Upper lobe of left lung (tissue), 6 donors: Measurements from ENCODE around the gene HDGFL2. TPM values are rescaled to one million over a fixed set of nuclear protein-coding genes. Genes with fewer than 3 reads are reported as not detected.

Experiments
- ATAC-seq, 2 donors: fragments of 200-7000 bp; cut with Tn5 transposase; one replicate each; pipeline ENCODE4 v1.9.1; 2022; ENCODE audit warnings: mild to moderate bottlenecking in 2 of 2, moderate library complexity in 2 of 2; ENCODE audit not compliant: low FRiP score in 2 of 2
- DNase-seq, 2 donors: peaks; one replicate each; pipeline ENCODE4 v3.0.0-alpha.2; 2019 to 2020
- H3K27ac ChIP-seq, 4 donors: fragments of 200-600 bp; sonication (generic); one replicate each; pipeline ENCODE4 v1.5.1; 2016 to 2019
- H3K27me3 ChIP-seq, 4 donors: fragments of 200-600 bp; sonication (generic); one replicate each; pipeline ENCODE4 v1.5.1; 2017 to 2019
- H3K36me3 ChIP-seq, 4 donors: fragments of 200-600 bp; sonication (generic); one replicate each; pipeline ENCODE4 v1.5.1; 2016 to 2019
- H3K4me1 ChIP-seq, 4 donors: fragments of 200-600 bp; sonication (generic); one replicate each; pipeline ENCODE4 v1.5.1; 2018 to 2019
- H3K4me3 ChIP-seq, 4 donors: fragments of 200-600 bp; sonication (generic); one replicate each; pipeline ENCODE4 v1.5.1; 2017 to 2019; ENCODE audit warnings: mild to moderate bottlenecking in 2 of 4, moderate library complexity in 1 of 4
- H3K9me3 ChIP-seq, 4 donors: fragments of 200-600 bp; sonication (generic); one replicate each; pipeline ENCODE4 v1.5.1; 2018 to 2019
- EP300 ChIP-seq, 4 donors: sonication (generic); formaldehyde crosslinking; IDR thresholded peaks; one replicate each; pipeline ENCODE4 v1.5.1; 2017; ENCODE audit warnings: antibody characterized with exemption in 4 of 4, control low read depth in 2 of 4
- POLR2A ChIP-seq, 4 donors: fragments of 450-650 bp; IDR thresholded peaks; one replicate each; pipeline ENCODE4 v1.5.1; 2016 to 2017; ENCODE audit warnings: antibody characterized with exemption in 4 of 4, mild to moderate bottlenecking in 2 of 4
- POLR2AphosphoS5 ChIP-seq, 2 donors: sonication (generic); formaldehyde crosslinking; IDR thresholded peaks; one replicate each; pipeline ENCODE4 v1.5.1; 2017; ENCODE audit warnings: antibody characterized with exemption in 2 of 2
- WGBS, 2 donors: methylation state at CpG; one replicate each; pipeline ENCODE4 v1.1.5; 2017 to 2018; 5-methylcytosine and 5-hydroxymethylcytosine counted together
- total RNA-seq, 6 donors: library from RNA; depleted of rRNA in 4 of 6; stranded (reverse); fragments of >200 nt in 4 of 6; gene quantifications; one replicate each; pipeline versions ENCODE4 v1.1.0 to v1.2.1, GENCODE V29; 2016 to 2021
- TF ChIP-seq, protein P1 (sequence below), 6 experiments: fragments of 450-650 bp in 4 of 6; fragments of 200-600 bp in 2 of 6; sonication (generic) in 2 of 6; IDR thresholded peaks; one replicate each; pipeline ENCODE4 v1.5.1; 2016 to 2019; ENCODE audit warnings: antibody characterized with exemption in 6 of 6
- donor health status: DM: no; HTN: no; CAD: no; lungs with moderate emphysema.
- donor health status: DM: no; HTN: yes; CAD: no; lungs with severe emphysema.

The HDGFL2 gene
- total RNA-seq, 6 donors from 2014 or later: 23.9 to 71.2 (median 37.6) TPM

DNA sequence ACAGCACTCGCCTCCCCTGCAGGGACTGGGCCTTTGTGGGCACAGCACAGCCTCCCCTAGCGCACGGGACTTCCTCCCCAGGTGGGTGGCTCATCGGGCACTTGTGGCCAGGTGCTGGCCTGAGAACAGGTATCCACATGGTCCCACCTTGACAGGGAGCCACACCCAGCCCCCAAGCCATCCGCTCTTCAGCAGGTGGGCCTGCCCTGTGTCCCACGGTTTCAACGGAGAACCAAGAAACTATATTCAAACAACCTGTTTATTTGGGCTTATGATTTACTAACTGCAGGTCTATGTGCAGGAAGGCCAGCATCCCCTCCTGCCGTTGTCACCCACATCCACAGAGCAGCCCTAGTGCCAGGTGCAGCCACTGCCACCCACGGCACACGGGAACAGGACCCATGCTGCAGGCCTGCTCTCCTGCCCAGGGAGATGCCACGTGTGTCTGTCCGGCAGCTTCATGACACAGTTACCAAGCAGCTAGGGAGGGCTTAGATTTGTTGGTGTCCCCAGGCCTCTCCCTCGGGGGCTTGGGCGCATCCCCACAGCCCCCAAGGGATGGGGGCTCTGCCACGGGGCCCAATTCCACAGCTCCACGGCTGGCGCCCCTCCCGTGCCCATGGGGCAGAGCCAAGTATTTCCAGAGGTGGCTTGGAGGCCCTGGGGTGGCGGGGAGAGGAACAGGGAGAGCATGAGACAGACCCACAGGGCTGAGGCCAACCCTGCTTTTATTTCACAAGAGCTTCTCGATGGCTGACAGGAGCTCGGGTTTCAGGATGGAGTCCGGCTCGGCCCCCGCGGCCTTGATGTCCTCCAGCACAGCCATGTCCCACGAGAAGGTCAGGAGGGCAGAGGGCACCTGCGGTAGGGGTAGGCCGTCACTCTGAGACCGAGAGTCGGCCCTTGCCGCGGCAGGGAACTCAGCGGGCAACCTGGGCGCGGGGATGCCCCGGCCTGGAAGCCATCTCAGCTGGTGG lies 27.0 kb upstream of the HDGFL2 start:
- no peak overlapping the region for H3K4me3 ChIP-seq
- H3K27ac ChIP-seq: no peak overlapping the region
- ATAC-seq (no peak), DNase-seq (peak in 1 of 2 donors; percentile 81)
- WGBS, 2 donors: 84 to 100% methylated on average over 1 to 36 of the region's 36 CpGs
- no peaks in the 10 kb centered on the region for H3K9me3 ChIP-seq
- no peaks in the 10 kb centered on the region for H3K27me3 ChIP-seq
- TF ChIP-seq POLR2A (IDR thresholded peaks at IDR 0.05): no peak
- TF ChIP-seq POLR2AphosphoS5 (IDR thresholded peaks at IDR 0.05): no peak
- H3K36me3 ChIP-seq: peaks cover 29 to 61% (median 58%) of the 10 kb centered on the region in 4 donors
- no peaks in the 10 kb centered on the region for H3K4me1 ChIP-seq

DNA sequence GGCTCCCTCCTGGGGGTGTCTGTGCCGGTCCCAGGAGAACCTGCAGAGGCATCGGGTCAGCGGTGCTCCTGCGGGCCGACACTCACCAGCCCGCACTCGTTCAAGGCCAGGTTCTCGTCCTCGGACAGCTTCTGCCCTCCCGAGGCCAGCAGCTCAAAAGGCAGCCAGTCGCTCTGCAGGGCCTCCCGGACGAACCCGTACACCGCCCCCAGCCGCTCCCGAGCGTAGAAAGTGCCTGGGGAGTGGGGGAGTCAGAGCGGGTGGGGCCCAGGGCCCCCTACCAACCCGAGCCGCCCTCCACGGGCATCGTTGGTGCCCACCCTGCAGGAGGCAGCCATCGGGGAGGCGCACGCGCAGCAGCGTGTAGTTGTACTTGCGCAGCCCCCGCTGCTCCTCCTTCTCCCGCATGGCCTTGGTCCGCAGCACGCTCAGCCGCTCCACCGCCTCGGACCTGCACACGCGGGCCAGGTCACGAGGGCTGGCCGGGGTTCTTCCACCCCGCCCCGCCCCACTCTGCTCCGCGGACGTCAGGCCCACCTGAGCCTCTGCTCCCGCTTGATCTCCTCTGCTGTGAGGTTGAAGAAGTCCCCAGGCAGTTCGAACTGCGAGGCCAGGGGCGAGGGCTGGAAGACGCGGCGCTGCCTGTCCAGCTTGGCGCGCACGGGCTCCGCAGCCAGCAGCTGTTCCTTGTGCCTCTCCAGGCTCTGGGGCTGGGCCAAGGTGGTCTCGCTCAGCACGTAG lies 26.0 kb upstream of the HDGFL2 start:
- no peaks in the 10 kb centered on the region for H3K4me1 ChIP-seq
- WGBS, 2 donors: 94 to 98% methylated on average over 28 to 54 of the region's 58 CpGs
- peak in 1 of 2 donors; percentile 81 for DNase-seq
- ATAC-seq: peak in 1 of 2 donors; percentile 4
- H3K27me3 ChIP-seq: no peaks in the 10 kb centered on the region
- no peak overlapping the region for H3K4me3 ChIP-seq
- H3K9me3 ChIP-seq: no peaks in the 10 kb centered on the region
- peaks cover 29 to 71% (median 65%) of the 10 kb centered on the region in 4 donors for H3K36me3 ChIP-seq
- TF ChIP-seq POLR2AphosphoS5 (IDR thresholded peaks at IDR 0.05) (no peak), POLR2A (IDR thresholded peaks at IDR 0.05) (no peak), EP300 (IDR thresholded peaks at IDR 0.05) (no peak)
- TF ChIP-seq, protein P1, sequence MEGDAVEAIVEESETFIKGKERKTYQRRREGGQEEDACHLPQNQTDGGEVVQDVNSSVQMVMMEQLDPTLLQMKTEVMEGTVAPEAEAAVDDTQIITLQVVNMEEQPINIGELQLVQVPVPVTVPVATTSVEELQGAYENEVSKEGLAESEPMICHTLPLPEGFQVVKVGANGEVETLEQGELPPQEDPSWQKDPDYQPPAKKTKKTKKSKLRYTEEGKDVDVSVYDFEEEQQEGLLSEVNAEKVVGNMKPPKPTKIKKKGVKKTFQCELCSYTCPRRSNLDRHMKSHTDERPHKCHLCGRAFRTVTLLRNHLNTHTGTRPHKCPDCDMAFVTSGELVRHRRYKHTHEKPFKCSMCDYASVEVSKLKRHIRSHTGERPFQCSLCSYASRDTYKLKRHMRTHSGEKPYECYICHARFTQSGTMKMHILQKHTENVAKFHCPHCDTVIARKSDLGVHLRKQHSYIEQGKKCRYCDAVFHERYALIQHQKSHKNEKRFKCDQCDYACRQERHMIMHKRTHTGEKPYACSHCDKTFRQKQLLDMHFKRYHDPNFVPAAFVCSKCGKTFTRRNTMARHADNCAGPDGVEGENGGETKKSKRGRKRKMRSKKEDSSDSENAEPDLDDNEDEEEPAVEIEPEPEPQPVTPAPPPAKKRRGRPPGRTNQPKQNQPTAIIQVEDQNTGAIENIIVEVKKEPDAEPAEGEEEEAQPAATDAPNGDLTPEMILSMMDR (IDR thresholded peaks at IDR 0.05): no peak
- no peak overlapping the region for H3K27ac ChIP-seq

DNA sequence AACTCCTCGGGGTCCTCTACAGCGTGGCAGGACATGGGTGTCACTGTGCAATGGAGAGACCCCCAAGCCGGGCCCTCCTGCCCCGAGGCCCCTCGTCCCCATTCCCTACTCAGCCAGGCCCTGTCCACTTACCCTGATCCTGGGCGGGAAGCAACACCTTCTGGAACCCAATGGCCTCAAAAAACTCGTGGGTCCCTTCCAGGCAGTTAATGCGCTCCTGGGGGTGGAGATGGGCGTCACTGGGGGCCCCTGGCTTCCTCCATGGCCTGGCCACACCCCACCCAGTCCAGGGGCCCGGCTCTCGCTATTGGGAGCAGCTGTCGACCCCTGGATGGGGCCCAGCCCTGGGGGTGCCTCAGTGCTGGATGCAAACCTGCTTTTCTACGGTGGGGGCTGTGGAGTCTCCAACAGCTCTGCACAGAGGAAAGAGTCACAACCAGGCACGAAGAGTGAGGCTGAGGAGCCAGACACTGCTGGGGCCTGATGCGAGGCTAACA lies 25.3 kb upstream of the HDGFL2 start:
- DNase-seq: peak in 1 of 2 donors; percentile 54
- Histone ChIP-seq H3K27me3 (no peaks in the 10 kb centered on the region), H3K36me3 (peaks cover 34 to 77% (median 71%) of the 10 kb centered on the region in 4 donors), H3K4me3 (no peak overlapping the region), H3K4me1 (no peaks in the 10 kb centered on the region), H3K27ac (no peak overlapping the region), H3K9me3 (no peaks in the 10 kb centered on the region)
- no peak for TF ChIP-seq POLR2A (IDR thresholded peaks at IDR 0.05)
- WGBS, 2 donors: 85 to 92% methylated on average over 4 to 15 of the region's 15 CpGs
- ATAC-seq: no peak

DNA sequence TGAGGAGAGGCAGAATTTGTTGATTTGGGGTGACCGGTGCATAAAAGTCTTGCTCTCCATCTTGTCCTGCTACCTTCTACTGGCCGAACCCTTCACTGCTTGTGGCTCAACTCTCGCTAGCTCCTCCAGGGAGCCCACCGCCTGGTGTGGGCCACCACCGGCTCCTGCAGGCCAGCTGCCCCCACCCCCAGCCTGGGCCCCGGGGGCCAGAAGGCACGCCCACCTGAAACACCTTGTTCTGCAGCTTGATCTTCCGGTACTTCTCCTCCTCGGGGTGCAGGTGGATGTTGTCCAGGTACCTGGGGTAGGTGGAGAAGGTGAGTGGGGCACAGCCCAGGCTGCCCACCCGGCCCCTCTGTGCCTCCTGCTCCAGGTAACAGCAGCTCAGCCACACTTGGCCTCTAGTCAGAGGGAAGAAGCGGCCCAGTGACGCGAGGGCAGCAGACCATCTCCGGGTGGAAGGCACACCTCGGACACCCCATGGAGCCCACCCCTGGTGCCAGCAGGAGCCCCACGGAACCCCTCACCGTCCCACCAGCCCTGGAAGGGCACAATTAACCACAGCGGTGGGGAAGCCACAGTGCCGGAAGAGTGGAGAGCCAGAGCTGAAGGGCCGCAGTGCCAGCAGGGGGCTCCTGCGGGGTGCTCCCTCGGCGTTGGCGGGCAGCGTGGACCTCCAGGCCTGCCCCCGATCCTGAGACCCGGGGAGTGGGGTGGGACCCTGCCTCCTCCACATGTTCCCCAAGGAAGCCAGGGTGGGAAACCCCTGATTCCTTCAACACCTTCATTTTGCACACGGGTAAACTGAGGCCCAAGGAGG lies 24.6 kb upstream of the HDGFL2 start:
- DNase-seq: peak in 1 of 2 donors; percentile 62
- Histone ChIP-seq H3K27ac (no peak overlapping the region), H3K4me3 (no peak overlapping the region), H3K4me1 (no peaks in the 10 kb centered on the region), H3K36me3 (peaks cover 38 to 85% (median 79%) of the 10 kb centered on the region in 4 donors), H3K27me3 (no peaks in the 10 kb centered on the region), H3K9me3 (no peaks in the 10 kb centered on the region)
- WGBS, 2 donors: 91 to 93% methylated on average over 8 to 27 of the region's 28 CpGs
- TF ChIP-seq POLR2AphosphoS5 (IDR thresholded peaks at IDR 0.05): no peak
- no peak for TF ChIP-seq EP300 (IDR thresholded peaks at IDR 0.05)
- TF ChIP-seq POLR2A (IDR thresholded peaks at IDR 0.05): no peak
- TF ChIP-seq, protein P1 (IDR thresholded peaks at IDR 0.05): no peak
- ATAC-seq: no peak

DNA sequence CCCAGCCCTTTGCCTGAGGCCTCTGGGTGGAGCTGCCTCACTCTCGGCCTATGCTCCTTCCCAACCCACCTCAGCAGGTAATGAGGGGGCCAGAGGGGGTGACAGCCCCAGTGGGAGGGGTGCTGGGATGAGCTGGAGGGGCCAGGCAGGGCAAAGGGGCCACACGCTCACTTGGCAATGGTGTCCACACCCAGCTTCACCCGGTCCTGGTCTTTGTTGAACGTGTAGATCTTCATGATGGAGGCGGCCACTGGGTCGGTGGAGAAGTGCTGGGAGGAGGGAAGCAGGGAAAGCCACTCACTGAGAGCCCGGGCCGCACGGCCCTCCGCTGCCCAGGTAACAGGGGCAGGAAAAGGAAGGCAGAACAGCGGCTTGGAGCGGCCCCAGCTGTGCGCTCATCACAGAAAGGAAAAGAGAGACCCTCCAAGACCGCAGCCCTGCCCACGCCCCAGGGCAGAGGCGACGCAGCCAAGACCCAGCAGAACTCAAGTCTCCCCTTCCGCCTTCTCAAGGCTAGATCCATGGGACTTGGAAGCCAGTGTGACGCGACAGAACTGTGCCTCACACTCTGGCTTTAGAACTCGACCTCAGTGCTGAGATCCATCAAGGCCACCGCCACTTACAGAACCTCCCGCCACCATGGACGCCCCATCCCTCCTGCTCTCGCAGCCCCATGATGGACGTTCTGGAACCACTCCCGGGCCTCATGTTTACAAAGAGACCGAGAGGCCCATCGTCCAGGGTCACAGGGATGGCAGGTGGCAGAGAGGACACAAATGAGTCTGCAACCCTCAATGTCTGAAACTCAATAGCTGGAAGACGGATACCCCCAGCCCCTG lies 23.7 kb upstream of the HDGFL2 start:
- H3K36me3 ChIP-seq: peaks cover 44 to 93% (median 87%) of the 10 kb centered on the region in 4 donors
- H3K9me3 ChIP-seq: no peaks in the 10 kb centered on the region
- WGBS, 2 donors: 86 to 89% methylated on average over 19 to 30 of the region's 30 CpGs
- peak overlapping the region in 1 of 4 donors; percentile 22 for H3K27ac ChIP-seq
- ATAC-seq: no peak
- H3K4me1 ChIP-seq: no peaks in the 10 kb centered on the region
- DNase-seq: peak in 1 of 2 donors; percentile 71
- no peak overlapping the region for H3K4me3 ChIP-seq
- TF ChIP-seq POLR2AphosphoS5 (IDR thresholded peaks at IDR 0.05): no peak
- no peak for TF ChIP-seq POLR2A (IDR thresholded peaks at IDR 0.05)
- TF ChIP-seq, protein P1 (IDR thresholded peaks at IDR 0.05): no peak
- no peak for TF ChIP-seq EP300 (IDR thresholded peaks at IDR 0.05)
- H3K27me3 ChIP-seq: no peaks in the 10 kb centered on the region
